ENCODE data around the gene DEFB116. TPM values are rescaled to one million over a fixed set of nuclear protein-coding genes. Genes with fewer than 3 reads are reported as not detected.

DEFB116 gene
- total RNA-seq, 2 donors from 2014 or later = not detected

DNA sequence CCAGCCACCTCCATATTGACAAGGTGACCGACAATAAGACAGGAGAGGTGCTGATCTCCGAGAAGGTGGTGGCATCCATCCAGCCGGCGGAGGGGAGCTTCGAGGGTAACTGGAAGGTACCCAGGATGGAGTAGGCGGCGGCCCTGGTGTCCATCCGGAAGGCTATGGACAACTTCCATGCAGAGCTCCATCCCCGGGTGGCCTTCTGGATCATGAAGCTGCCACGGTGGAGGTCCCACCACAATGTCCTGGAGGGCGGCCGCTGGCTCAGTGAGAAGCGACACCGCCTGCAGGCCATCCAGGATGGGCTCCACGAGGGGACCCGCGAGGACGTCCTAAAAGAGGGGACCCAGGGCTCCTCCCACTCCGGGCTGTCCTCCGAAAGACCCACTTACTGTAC is 33.9 kb downstream of the DEFB116 start:
- peaks cover 73% of the 10 kb centered on the region for H3K9me3 ChIP-seq (ENCODE audit: control insufficient read depth, low read length)
- H3K36me3 ChIP-seq (ENCODE audit: control insufficient read depth, insufficient read depth, low read length) = no peaks in the 10 kb centered on the region
- no peak overlapping the region for H3K27ac ChIP-seq (ENCODE audit: low read depth, low read length)
- Mint-ChIP-seq H3K27me3 (ENCODE audit: insufficient read depth) (no peaks in the 10 kb centered on the region), H3K36me3 (ENCODE audit: low read depth) (no peaks in the 10 kb centered on the region), H3K4me3 (no peak overlapping the region), H3K27ac (no peak overlapping the region), H3K4me1 (no peaks in the 10 kb centered on the region), H3K9me3 (peaks cover 94% of the 10 kb centered on the region)
- 84 to 89% methylated on average over 8 to 20 of the region's 20 CpGs for WGBS, 2 experiments (ENCODE audit: insufficient coverage in 1 of 2, insufficient read length in 1 of 2)
- H3K27me3 ChIP-seq (ENCODE audit: control insufficient read depth, insufficient read depth, low read length, poor library complexity, severe bottlenecking) = no peaks in the 10 kb centered on the region
- no peak overlapping the region for H3K9ac ChIP-seq (ENCODE audit: extremely low read depth, low read length, poor library complexity, severe bottlenecking)
- no peak overlapping the region for H3K4me3 ChIP-seq (ENCODE audit: low read length)
- no peak for DNase-seq
- TF ChIP-seq CTCF (conservative IDR thresholded peaks at IDR 0.05) = no peak
- H3K4me1 ChIP-seq (ENCODE audit: control insufficient read depth, insufficient read depth, low read length) = no peaks in the 10 kb centered on the region

DNA sequence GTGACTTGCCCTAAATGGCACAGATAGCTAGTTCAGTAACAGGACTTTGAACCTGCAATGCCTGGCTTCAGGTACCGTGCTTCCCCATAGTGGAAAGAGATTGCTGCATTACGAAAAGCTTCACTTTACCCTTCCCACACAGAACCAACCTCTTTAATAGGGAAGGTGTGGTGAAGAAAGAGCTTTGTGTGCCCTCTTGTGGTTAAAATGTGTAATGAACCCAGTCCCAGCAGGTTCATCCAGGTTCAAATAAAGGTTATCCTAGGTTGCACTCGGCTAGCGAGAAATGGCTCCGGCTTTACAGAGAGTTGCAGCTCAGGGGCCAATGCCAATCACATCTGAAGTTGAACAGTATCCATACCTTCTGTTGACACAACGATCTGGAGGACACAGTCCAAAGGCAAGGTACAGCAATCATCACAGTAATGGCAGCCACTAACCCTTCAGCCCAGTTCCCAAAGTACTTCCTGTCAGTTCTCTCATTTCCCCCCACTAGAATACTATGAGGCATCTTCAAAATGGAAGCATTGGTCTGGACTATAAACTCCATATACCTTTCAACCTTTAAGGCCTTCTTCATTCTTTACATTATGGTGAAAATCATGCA is 48.0 kb downstream of the DEFB116 start:
- no peaks in the 10 kb centered on the region for H3K36me3 ChIP-seq (ENCODE audit: control insufficient read depth, insufficient read depth, low read length)
- Mint-ChIP-seq H3K27ac (no peak overlapping the region), H3K9me3 (peaks cover 95% of the 10 kb centered on the region), H3K4me1 (no peaks in the 10 kb centered on the region), H3K27me3 (ENCODE audit: insufficient read depth) (no peaks in the 10 kb centered on the region), H3K4me3 (no peak overlapping the region), H3K36me3 (ENCODE audit: low read depth) (no peaks in the 10 kb centered on the region)
- peak; percentile 59 for TF ChIP-seq CTCF (conservative IDR thresholded peaks at IDR 0.05)
- H3K27ac ChIP-seq (ENCODE audit: low read depth, low read length) = no peak overlapping the region
- H3K4me1 ChIP-seq (ENCODE audit: control insufficient read depth, insufficient read depth, low read length) = no peaks in the 10 kb centered on the region
- no peak overlapping the region for H3K9ac ChIP-seq (ENCODE audit: extremely low read depth, low read length, poor library complexity, severe bottlenecking)
- H3K9me3 ChIP-seq (ENCODE audit: control insufficient read depth, low read length) = peaks cover 77% of the 10 kb centered on the region
- H3K4me3 ChIP-seq (ENCODE audit: low read length) = no peak overlapping the region
- no peak for DNase-seq
- H3K27me3 ChIP-seq (ENCODE audit: control insufficient read depth, insufficient read depth, low read length, poor library complexity, severe bottlenecking) = no peaks in the 10 kb centered on the region
- 57 to 73% methylated on average over 1 to 5 of the region's 6 CpGs for WGBS, 2 experiments (ENCODE audit: insufficient coverage in 1 of 2, insufficient read length in 1 of 2)

DNA sequence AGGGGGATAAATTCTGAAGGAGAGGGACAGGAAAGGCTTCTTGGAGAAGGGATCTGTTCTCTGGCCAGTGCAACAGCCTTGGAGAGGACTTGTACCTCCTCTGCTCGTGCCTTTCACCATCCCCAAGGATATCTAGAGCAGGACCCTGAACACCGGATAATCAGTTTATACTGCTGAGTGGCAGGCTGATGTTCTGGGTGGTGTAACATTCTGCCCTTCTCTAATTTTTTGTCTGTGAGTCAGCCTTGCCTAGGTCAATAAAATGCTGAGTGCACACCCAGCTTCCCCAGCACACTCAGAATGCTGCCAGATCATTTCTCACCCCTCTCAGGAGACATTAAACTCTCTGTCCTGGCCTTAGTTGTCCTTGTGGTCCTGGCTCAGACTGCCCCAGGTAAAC is 51.0 kb downstream of the DEFB116 start, which contains the start of gene DEFB115:
TSS of gene DEFB115 (plus strand) at position 301 of the 400 bp plus-strand sequence. CDS start at position 301, 0 bp downstream.
- H3K9me3 ChIP-seq (ENCODE audit: control insufficient read depth, low read length) = peaks cover 95% of the 10 kb centered on the region
- DNase-seq = no peak
- no peak within 1 kb of the TSS for H3K27ac ChIP-seq (ENCODE audit: low read depth, low read length)
- Mint-ChIP-seq H3K27me3 (ENCODE audit: insufficient read depth) (no peaks in the 10 kb centered on the region), H3K4me1 (no peaks in the 10 kb centered on the region), H3K9me3 (peaks cover 96% of the 10 kb centered on the region), H3K4me3 (no peak within 1 kb of the TSS), H3K27ac (no peak within 1 kb of the TSS), H3K36me3 (ENCODE audit: low read depth) (no peaks in the 10 kb centered on the region)
- 73 to 100% methylated on average over 1 to 2 of the region's 2 CpGs for WGBS, 2 experiments (ENCODE audit: insufficient coverage in 1 of 2, insufficient read length in 1 of 2)
- H3K27me3 ChIP-seq (ENCODE audit: control insufficient read depth, insufficient read depth, low read length, poor library complexity, severe bottlenecking) = no peaks in the 10 kb centered on the region
- no peaks in the 10 kb centered on the region for H3K36me3 ChIP-seq (ENCODE audit: control insufficient read depth, insufficient read depth, low read length)
- no peak for TF ChIP-seq CTCF (conservative IDR thresholded peaks at IDR 0.05)
- H3K4me3 ChIP-seq (ENCODE audit: low read length) = no peak within 1 kb of the TSS
- H3K9ac ChIP-seq (ENCODE audit: extremely low read depth, low read length, poor library complexity, severe bottlenecking) = no peak within 1 kb of the TSS
- no peaks in the 10 kb centered on the region for H3K4me1 ChIP-seq (ENCODE audit: control insufficient read depth, insufficient read depth, low read length)
